HG02571 (cell line): Measurements from ENCODE around the gene YKT6.

Experiments used
- ATAC-seq: cut with Tn5 transposase; IDR thresholded peaks from one replicate; pipeline ENCODE4 v1.9.1; 2021; ENCODE audit warnings: mild to moderate bottlenecking, moderate library complexity; ENCODE audit not compliant: unreplicated experiment

Gene YKT6

GRCh38 chr7:44229546-44230105 is 28.8 kb downstream of the YKT6 start:
- no peak for ATAC-seq

DNA sequence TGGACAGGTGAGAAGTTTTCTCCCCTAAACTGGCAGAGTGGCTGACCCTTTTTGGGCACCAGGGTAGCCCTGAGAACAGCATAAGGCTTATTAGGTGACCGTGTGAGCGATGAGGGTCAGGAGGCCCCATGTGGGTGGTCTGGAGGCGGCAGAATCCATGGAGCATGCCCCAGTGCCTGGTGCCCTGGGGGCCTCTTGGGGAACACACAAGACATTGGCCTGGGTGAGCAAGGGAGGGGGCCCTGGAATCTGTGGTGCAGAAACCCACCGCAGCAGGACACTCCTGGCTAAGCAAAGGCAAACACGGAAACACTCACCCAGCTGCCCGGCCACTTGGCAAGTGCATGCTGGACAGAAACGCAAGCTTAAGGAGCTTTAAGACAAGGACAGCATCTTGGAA is 29.5 kb downstream of the YKT6 start:
- no peak for ATAC-seq

DNA sequence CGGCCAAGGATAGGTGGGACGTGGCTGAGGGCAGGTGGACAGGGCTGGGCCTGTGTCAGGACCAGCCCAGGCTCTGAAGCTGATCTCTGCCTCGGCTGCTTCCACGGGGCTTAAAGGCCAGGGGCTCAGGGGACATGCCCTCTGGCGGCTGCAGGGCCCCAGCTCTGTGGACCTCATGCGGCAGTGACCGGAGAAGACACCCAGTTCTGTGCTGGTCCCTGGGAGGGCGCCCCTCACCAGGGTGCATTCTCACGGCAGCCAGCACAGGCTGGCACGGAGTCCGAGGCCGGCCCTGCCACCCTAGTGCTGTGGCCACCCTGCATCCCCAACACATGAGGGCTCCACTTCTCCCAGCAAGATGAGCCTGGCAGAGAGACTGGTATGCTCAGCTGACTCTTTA is 30.3 kb downstream of the YKT6 start:
- ATAC-seq, result no peak

DNA sequence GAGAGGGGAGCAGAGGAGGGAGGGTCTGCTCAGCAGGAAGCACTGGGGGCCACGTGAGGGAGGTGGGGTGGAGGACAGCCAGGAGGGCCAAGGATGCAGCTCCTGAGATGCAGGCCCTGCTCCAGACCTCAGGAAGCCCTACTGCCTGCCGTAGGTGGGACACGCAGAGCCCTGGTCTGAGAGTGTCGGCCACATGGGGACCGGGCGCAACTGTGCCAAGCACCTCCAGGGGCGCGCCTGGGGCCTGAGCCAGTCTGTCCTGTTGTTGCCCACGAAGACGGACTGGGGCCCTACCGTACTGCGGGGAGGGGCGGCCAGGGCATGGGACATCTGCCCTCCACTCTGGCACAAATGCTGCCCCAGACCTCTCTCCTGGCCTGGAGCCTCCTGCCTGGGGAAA is 31.6 kb downstream of the YKT6 start:
- ATAC-seq, result no peak

DNA sequence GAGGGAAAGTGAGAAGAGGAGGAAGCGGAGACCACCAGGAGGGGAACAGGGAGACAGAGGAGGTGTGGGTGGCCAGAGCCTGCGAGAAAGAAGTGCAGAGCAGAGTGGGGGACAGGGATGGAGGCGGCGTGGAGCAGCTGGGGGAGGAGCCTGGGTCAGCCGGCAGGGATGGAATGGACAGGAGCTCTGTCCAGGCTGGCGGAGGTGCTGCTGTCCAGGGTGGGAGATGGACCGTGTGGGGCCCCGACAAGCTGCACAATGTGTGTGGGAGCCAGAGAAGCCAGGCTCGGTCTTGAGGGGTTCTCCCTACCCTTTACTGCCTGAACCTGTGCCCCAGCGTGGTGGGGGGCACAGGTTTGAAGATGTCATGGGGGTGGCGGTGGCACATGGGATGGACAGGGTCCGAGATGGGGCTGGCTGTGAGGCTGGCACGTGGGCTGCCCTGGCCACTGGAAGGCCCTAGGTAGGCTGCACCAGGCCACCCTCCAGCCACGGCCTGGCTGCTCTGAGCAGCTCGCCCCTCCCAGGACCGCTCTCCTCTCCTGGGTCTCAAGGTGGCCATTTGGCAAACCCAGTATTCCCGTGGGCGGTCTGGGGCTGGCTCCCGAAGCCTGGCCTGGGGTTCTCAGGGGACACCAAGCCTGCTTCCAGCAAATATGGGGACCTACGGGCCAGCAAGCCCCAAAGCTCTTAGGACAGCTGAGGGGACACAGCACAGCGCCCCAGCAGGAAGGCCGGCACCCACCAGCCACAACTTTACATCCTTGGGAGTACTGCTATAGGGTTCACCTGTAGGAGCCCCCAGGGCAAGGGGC is 32.3 kb downstream of the YKT6 start:
- no peak for ATAC-seq

DNA sequence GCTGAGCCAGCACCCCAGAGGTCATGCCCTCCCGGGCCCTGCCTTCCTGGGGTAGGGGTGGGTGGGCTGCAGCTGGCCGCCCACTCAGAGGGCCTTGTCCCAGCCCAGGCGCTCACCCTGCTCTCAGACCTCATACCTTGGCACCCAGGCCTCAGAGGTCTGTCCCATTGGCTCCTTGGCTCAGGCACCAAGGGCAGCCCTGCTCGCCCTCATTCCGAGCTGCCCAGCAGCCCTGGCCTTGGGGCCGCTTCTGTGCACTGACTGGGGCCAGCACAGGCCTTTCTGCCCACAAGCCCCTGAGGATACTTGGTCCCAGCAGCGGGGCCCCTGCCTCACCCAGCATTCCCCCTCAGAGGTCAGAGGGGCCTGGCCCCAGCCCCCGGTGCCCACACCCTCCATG is 34.3 kb downstream of the YKT6 start:
- ATAC-seq, result no peak

GRCh38 chr7:44235582-44236332 is 35.0 kb downstream of the YKT6 start:
- ATAC-seq, result no peak

DNA sequence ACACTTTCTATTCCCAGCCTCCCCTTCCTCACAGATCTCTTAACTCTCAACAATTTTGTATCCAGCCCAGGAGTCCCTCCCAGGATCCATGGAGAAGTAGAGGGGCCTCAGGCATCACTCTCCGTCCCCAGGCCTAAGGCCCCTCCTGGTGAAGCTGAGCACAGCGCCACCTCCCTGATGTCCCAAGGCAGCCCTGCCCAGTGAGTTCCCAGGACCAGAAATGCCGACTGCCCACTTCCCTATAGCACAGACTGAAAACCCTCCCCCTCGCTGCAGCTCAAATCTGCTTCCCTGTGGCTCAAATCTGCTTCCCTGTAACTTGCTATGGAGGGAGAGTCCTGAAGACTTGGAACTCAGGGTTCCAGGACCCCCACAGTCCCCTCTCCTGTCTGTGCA is 35.6 kb downstream of the YKT6 start:
- ATAC-seq, result no peak

DNA sequence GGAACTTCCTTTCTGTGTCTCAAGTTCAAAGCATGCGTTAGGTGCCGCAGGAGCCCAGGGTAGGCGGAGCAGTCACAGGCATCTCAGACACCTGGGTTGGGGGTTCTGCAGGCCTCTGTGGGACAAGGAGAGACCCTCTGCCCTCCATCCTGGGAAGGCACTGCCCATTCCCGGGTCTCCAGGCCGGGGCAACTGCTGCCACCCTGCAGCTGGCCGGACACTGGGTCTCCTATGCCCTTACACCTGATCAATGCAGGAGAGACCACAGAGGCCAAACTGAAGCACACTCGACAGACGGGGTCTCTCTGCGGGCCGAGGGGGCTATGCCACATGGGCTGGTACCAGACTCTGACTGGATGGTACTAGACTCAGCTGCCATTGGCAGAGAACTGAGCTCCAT is 36.9 kb downstream of the YKT6 start:
- ATAC-seq, result no peak

- no peak for ATAC-seq
These were observed 37.4 kb downstream of the YKT6 start for GRCh38 chr7:44238116-44238695.

DNA sequence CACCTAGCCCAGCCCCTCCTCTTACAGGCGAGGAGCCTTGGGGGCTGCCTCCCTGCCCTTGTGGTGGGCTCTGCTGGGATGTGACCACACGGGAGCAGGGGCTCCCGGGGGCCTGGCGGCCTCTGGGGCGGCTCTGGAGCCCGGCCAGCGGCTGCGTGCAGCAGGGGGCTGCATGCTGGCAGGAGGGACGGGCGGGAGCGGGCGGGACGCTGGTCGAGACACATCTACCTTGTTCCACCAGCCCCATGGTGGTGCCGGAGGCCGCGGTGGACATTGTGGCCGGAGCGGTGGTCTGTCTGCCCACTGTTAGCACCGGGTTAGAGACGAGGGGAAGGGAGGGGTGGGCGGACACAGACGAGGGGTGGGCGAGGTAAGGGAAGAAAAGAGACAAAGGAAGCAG is 38.6 kb downstream of the YKT6 start:
- ATAC-seq, result no peak

DNA sequence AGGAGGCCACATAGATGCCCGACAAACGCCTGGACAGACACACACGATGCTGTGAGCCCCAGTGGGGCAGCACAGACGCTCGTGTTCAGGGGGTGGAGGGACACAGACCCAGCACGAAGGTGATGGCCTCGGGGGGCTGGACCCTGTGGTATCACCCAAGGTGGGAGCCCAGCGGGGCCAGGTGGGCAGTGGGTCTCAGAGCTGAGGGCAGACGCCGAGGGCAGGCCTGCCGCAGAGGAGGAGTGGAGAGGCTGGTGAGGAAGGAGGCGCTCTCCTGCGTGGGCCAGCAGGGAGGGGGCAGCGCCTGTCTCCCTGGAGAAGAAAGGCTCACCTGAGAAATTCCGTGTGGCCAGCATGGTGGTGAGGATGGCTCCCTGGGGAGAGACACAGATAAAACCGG is 39.6 kb downstream of the YKT6 start:
- ATAC-seq, result no peak

GRCh38 chr7:44240983-44241510 is 40.3 kb downstream of the YKT6 start:
- peak; percentile 63 for ATAC-seq

DNA sequence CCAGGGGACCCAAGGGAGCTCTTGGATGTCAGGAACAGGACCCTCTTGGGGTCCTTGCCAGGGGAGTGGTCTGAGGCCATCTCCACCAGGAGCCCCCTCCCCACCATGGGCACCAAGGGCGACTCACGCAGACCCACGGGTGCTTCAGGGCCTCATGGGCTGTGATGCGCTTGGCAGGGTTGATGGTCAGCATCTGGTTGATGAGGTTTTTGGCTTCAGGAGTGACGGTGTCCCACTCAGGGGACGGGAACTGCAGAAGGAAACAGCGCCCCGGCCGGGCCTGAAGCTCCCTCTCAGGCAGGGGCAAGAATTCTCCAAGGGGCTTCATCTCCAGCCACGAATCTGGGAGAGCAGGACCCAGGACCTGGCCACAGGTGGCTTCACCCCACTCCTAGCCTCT is 41.3 kb downstream of the YKT6 start:
- ATAC-seq, result no peak

- ATAC-seq, result no peak
These were observed 43.5 kb downstream of the YKT6 start for GRCh38 chr7:44244282-44244681.

GRCh38 chr7:44246396-44247113 is 45.8 kb downstream of the YKT6 start:
- ATAC-seq, result no peak

DNA sequence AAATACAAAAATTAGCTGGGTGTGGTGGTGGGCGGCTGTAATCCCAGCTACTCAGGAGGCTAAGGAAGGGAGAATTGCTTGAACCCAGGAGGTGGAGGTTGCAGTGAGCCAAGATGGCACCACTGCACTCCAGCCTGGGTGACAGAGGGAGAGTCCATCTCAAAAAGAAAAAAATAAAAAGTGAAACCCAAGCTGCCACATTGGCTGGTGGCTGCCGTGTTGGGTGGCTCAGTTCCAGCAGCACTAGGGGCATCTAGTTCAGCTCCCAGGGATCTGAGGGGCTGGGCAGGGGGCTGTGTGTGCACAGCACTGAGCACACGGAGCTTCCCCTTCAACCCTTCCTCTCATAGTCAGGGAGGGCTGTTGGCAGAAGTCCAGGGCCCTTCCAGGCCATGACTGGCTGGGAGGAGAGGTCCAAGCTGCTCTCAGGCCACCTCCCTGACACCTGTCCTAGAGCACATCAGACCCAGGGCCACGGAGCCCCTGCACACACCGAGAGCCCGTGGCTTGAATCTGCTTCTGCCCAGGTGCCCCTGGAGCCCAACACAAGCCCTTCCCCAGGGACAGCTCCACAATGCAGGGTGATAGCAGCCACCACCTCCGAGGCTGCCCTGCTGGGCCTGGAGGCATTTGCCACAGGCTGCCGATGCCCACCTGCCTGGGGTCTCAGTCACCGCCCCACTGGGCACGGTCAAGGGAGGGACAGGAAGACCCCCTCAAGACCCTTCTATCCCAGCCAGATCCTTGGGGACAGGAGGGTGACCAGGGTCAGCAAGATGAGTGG is 47.3 kb downstream of the YKT6 start:
- ATAC-seq, result no peak

DNA sequence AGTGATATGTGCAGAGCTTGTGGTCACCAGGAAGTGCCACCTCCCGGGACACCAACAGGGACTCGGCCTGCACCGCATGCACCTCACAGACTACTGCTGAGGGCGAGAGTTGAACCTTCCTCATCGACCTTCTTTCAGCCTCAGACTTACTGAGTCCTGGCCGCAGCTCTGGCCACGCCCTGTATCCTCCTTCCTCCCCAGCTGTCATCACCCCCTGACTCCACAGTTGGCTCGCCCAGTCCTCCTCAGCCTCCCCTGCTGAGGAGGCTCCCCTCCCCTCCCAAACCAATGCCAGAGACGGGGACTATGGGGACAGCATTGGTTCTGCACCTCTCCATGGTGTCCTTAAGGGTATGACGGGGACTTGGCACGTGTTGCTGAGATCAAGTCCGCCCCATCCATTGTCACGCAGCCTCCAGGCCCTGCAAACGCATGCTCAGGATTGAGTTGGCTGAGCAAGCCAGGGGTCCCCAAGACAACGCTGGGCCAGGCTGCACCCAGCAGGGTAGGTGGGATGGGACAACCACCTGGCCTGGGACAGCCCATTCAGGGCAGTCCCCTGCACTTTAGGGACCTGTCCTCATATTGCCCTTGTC is 49.0 kb downstream of the YKT6 start:
- no peak for ATAC-seq

DNA sequence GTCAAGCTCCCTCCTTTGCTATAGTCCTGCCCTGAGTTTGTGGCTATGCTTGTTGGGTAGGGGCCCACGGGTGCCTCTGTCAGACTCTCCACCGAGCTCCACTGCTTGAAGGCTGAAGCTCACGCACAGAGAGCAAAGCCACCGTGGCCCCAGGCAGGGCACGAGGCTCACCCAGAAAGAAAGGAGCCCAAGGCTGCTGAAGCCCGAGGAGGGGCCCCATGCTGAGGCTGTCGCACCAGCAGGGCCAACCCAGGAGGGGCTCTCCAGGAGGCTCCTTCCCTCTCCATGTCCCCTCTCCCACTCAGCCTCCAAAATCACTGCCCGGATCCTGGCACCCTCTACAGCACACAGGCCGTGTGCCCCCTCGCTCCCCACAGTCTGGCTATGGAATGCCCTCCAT is 50.5 kb downstream of the YKT6 start:
- no peak for ATAC-seq

DNA sequence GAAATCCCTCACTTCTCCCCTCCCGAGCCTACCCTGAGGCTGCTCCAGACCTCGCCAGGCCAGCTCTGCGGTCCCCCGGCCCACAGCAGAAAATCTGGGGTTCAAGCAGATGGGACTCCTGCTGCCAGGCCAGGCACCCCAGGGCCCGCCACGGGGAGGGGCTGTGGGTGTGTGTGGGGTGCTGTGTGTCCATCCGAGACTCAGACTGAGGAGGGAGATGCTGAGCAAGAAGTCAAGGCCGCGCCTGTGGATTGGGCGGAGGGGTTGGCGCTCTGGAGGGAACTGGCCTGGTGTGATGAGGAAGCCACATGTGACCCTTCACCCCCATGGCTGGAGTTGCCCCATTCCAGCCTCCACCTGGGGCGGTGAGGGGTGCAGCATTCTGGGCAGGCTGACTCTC is 51.1 kb downstream of the YKT6 start:
- no peak for ATAC-seq
